Smooth muscle cell (in vitro differentiated cells): Measurements from ENCODE around the gene RABAC1. TPM values are rescaled to one million over a fixed set of nuclear protein-coding genes. Genes with fewer than 3 reads are reported as not detected.
A peak's percentile ranks its signal among the peaks of the same experiment; 100 is the strongest.
"Not testable (repeated sequence)": the region's sequence is repeated elsewhere in the genome, so short reads cannot be mapped to it uniquely, and the experiment has no call there.

Experiments used
- DNase-seq: peaks from one replicate; lab custom pipeline; 2025; ENCODE audit not compliant: unreplicated experiment; lab: John Stamatoyannopoulos, UW
- H2AFZ ChIP-seq: fragments of 200-600 bp; sonication (generic); 2 replicates; pipeline ENCODE4 v1.6.0; 2016; ENCODE audit warnings: antibody characterized with exemption, low read depth, mild to moderate bottlenecking
- H3F3A ChIP-seq: fragments of 200-600 bp; sonication (generic); 2 replicates; pipeline ENCODE4 v1.6.0; 2017; ENCODE audit warnings: antibody characterized with exemption, low read depth
- H3K27ac ChIP-seq: fragments of 200-600 bp; sonication (generic); 2 replicates; pipeline ENCODE4 v1.5.1; 2016; ENCODE audit warnings: low read depth, mild to moderate bottlenecking
- H3K27me3 ChIP-seq: fragments of 200-600 bp; sonication (generic); 2 replicates; pipeline ENCODE4 v1.6.1; 2016; ENCODE audit warnings: low read depth, mild to moderate bottlenecking
- H3K36me3 ChIP-seq: fragments of 200-600 bp; sonication (generic); 2 replicates; pipeline ENCODE4 v1.5.1; 2016; ENCODE audit warnings: low read depth
- H3K4me1 ChIP-seq: fragments of 200-600 bp; sonication (generic); 2 replicates; pipeline ENCODE4 v1.5.1; 2016; ENCODE audit warnings: low read depth
- H3K4me2 ChIP-seq: fragments of 200-600 bp; sonication (generic); 2 replicates; pipeline ENCODE4 v1.6.0; 2016; ENCODE audit warnings: mild to moderate bottlenecking
- H3K4me3 ChIP-seq: fragments of 200-600 bp; sonication (generic); 2 replicates; pipeline ENCODE4 v1.5.1; 2016; ENCODE audit warnings: mild to moderate bottlenecking
- H3K79me2 ChIP-seq: fragments of 200-600 bp; sonication (generic); 2 replicates; pipeline ENCODE4 v1.6.0; 2016; ENCODE audit warnings: low read depth, mild to moderate bottlenecking
- H3K9ac ChIP-seq: fragments of 200-600 bp; sonication (generic); 2 replicates; pipeline ENCODE4 v1.6.0; 2016; ENCODE audit warnings: low read depth
- H3K9me3 ChIP-seq: fragments of 200-600 bp; sonication (generic); replicated peaks from 2 replicates; pipeline ENCODE4 v1.5.1; 2016; ENCODE audit warnings: low read depth
- H4K20me1 ChIP-seq: fragments of 200-600 bp; sonication (generic); 2 replicates; pipeline ENCODE4 v1.6.0; 2016; ENCODE audit warnings: low read depth
- CTCF ChIP-seq: fragments of 200-600 bp; sonication (generic); IDR thresholded peaks from 2 replicates; pipeline ENCODE4 v1.5.1; 2017; ENCODE audit warnings: borderline replicate concordance, mild to moderate bottlenecking, antibody characterized with exemption; ENCODE audit not compliant: insufficient read depth, poor library complexity, severe bottlenecking
- WGBS: methylation state at CpG from one replicate; pipeline ENCODE4 v1.1.7; 2016; ENCODE audit warnings: low lambda C conversion rate; 5-methylcytosine and 5-hydroxymethylcytosine counted together
- polyA plus RNA-seq: library from polyadenylated mRNA; unstranded; fragments of >200 nt; fragmentation: Nextera tagmentation; extraction: Ambion mirVana; gene quantifications from 2 replicates; pipeline ENCODE4 v1.2.1, GENCODE V29; 2016
- total RNA-seq: library from RNA; depleted of rRNA; stranded (reverse); fragments of >200 nt; gene quantifications from 2 replicates; pipeline ENCODE4 v1.2.3, GENCODE V29; 2014

Gene RABAC1
- total and polyA plus RNA-seq, 2 experiments from 2014 or later: 304 to 581 TPM

GRCh38 chr19:41941410-41942202, 17.5 kb downstream of the RABAC1 start:
- no peak for TF ChIP-seq CTCF
- 84% methylated on average over 9 of the region's 9 CpGs for WGBS
- H3F3A ChIP-seq: no peaks in the 10 kb centered on the region
- H3K79me2 ChIP-seq: no peaks in the 10 kb centered on the region
- no peak for DNase-seq
- H3K27ac ChIP-seq: no peak overlapping the region
- no peak overlapping the region for H3K9ac ChIP-seq
- H3K4me1 ChIP-seq: no peaks in the 10 kb centered on the region
- H2AFZ ChIP-seq: no peak overlapping the region
- H3K9me3 ChIP-seq: no peaks in the 10 kb centered on the region
- H3K27me3 ChIP-seq: peaks cover 14% of the 10 kb centered on the region
- H3K36me3 ChIP-seq: no peaks in the 10 kb centered on the region
- H3K4me3 ChIP-seq: no peak overlapping the region
- H4K20me1 ChIP-seq: no peaks in the 10 kb centered on the region
- peak overlapping the region; percentile 95 for H3K4me2 ChIP-seq

DNA sequence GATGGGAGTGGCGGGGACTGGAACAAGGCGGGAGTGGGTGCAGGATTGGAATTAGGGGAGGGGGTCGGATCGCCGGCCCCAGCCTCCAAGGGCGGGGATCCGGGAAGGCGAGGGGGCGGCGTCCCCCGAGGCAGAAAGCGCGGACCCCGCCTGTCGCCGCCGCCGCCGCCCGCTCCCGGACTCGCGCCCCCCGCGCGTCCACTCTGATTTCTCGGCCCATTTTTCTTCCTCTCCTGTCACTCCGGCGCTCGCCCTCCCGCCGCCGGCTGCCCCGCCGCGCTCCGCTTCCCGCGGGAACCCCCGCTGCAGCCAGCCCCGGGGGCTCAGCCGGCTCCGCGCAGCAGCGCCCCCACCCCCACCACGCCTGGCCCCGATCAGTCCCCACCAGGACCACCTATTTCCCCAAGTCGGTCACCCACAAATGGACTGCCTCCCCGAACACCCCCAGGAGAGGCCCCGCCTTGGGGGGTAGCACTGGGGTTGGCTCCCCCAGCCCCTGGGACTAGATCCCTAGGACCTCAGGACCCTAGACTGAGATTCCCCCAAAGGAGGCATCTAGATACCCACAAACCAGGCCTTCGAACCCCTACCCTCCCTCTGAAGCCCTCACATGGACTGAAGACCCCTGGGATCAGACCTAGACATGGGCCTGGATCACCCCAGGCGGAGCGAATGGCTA, 18.3 kb downstream of the RABAC1 start:
- peak overlapping the region; percentile 34 for H3K9ac ChIP-seq
- no peak for TF ChIP-seq CTCF
- H3K4me2 ChIP-seq: peak overlapping the region; percentile 95

DNA sequence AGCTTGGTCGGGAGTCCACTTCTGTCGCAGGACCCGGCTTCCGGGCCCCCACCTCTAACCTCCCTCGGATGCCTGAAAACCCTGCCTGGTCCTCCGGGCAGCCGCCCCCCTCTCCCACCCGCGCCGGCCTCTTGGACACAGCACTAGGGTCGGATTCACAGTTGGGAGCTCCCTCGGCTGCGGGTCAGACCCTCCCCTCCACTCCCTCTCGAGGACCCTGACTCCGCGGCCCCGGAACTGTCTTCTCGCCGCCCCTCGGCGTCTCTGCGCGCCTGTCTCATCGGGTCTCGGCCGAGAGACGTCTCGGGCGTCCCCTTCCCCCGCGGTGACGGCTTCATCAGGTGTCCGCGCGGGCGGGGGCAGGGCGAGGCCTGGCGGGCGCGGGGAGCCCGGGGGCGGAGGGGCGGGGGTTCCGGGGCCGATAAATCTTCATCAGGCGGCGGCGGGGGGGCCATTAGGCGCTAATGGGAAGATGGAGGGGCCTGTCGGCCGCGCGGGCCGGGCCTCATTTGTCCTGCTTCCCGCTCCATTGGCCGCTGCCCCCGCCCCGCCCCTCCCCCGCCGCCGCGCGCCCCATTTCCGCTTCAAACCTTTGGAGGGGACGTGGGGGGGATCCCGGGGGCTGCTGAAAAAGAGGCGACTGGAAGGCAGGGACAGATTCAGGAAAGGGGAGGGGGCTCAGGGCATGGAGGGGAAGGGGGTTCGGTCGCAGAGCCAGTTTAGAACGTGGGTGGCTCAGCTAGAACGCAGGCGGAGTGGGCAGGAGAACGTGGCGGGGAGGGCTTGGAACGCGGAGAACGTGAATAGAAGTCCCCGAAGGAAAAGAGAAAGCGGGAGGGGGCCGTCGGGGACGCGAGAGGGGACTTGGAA, 19.0 kb downstream of the RABAC1 start:
- Histone ChIP-seq H3K79me2 (no peaks in the 10 kb centered on the region), H4K20me1 (no peaks in the 10 kb centered on the region), H3K4me1 (no peaks in the 10 kb centered on the region), H3K4me2 (peak overlapping the region; percentile 95), H3K4me3 (peak overlapping the region; percentile 68), H3K27me3 (peaks cover 26% of the 10 kb centered on the region), H3K9me3 (no peaks in the 10 kb centered on the region), H3F3A (no peaks in the 10 kb centered on the region), H3K36me3 (no peaks in the 10 kb centered on the region), H3K27ac (no peak overlapping the region), H3K9ac (peak overlapping the region; percentile 34), H2AFZ (peak overlapping the region; percentile 31)
- no peak for DNase-seq
- 2% methylated on average over 63 of the region's 83 CpGs for WGBS
- no peak for TF ChIP-seq CTCF

More for the DNA sequence above, 18.3 kb downstream of the RABAC1 start:
- H3K27ac ChIP-seq: no peak overlapping the region
- WGBS: 75% methylated on average over 6 of the region's 53 CpGs
- H3K36me3 ChIP-seq: no peaks in the 10 kb centered on the region
- H3F3A ChIP-seq: no peaks in the 10 kb centered on the region
- peaks cover 21% of the 10 kb centered on the region for H3K27me3 ChIP-seq
- no peaks in the 10 kb centered on the region for H3K79me2 ChIP-seq
- H4K20me1 ChIP-seq: no peaks in the 10 kb centered on the region
- no peaks in the 10 kb centered on the region for H3K4me1 ChIP-seq
- no peak for DNase-seq
- peak overlapping the region; percentile 68 for H3K4me3 ChIP-seq
- H2AFZ ChIP-seq: no peak overlapping the region
- H3K9me3 ChIP-seq: no peaks in the 10 kb centered on the region

GRCh38 chr19:41939209-41939608, 19.9 kb downstream of the RABAC1 start:
- H3K27me3 ChIP-seq: peaks cover 35% of the 10 kb centered on the region
- not testable (repeated sequence) for H4K20me1 ChIP-seq, DNase-seq, H2AFZ ChIP-seq, H3K4me3 ChIP-seq, H3K27ac ChIP-seq, H3K9ac ChIP-seq, H3K9me3 ChIP-seq, H3K4me1 ChIP-seq, H3K79me2 ChIP-seq, H3F3A ChIP-seq, H3K4me2 ChIP-seq, H3K36me3 ChIP-seq
